HG03066 (cell line): ENCODE data around the gene HERPUD2.
"Not testable (repeated sequence)": the region's sequence is repeated elsewhere in the genome, so short reads cannot be mapped to it uniquely, and the experiment has no call there.

ENCODE experiments used
- ATAC-seq: cut with Tn5 transposase; IDR thresholded peaks from one replicate; pipeline ENCODE4 v1.9.1; 2021; ENCODE audit warnings: low read depth; ENCODE audit not compliant: unreplicated experiment

Gene HERPUD2

DNA sequence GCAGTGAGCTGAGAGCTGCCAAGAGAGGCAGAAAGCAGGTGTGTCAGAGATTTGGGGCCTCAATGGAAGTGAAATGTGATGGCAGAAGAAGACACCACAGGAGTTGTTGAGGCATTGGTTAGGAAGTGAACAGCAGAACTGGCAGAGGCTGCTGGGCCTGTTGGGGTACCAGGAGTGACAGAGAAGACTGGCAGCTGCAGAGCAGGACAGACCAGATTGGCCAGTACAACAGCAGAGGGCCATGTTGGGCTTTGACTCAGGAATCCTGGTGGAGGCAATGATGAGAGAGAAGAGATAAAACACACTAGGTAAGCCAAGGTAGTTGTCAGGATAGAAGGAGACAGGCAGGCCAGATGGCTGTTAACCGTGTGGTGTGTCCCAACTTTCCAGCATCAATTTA, 19.9 kb upstream of the HERPUD2 start:
- no peak for ATAC-seq

DNA sequence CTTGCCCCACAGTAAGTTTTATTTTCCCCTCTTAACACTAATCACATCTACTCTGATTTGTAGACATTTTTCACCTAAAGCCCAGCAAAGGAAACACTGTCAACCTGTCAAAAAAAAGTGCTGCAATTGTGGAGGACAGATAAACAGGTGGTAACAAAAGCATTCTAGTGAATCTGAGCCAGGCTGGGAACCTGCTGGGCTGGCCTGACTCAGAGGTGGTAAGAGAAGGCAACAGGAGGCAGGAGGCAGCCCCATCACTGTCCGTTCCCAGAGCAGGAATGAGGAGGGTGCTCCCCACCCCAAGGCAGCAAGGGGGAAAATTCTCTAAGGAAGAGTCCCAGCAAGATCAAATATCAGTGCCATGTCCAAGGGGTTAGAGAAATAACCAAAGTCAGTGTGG, 19.5 kb upstream of the HERPUD2 start:
- ATAC-seq, result no peak

GRCh38 chr7:35712563-35713226, 17.8 kb upstream of the HERPUD2 start:
- no peak for ATAC-seq

GRCh38 chr7:35707422-35707821, 12.5 kb upstream of the HERPUD2 start:
- ATAC-seq, result no peak

DNA sequence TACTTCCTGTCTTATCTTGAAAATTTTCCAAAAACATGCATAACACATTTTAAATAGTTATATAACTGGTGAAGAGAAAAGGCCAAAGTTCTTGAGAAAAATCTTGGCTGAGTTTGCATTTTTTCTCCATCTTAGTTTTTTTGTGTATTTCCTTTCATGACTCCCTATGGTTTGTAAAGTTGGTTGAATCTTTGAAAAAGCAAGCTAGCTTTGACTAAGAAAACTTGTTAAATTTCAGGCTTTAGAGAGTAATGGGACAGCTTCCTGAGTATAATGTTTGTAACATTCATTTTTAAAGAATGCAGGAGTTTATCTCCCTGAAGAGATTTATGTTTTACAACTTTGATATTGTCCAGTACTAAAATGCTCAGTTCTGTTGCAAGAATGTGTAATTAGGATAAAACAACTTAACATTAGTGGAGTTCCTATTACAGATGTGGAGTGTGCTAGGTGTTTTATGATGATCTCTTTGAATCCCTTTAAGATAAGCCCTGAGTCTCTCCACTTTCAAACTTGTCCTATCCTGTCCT, 11.1 kb upstream of the HERPUD2 start:
- no peak for ATAC-seq

DNA sequence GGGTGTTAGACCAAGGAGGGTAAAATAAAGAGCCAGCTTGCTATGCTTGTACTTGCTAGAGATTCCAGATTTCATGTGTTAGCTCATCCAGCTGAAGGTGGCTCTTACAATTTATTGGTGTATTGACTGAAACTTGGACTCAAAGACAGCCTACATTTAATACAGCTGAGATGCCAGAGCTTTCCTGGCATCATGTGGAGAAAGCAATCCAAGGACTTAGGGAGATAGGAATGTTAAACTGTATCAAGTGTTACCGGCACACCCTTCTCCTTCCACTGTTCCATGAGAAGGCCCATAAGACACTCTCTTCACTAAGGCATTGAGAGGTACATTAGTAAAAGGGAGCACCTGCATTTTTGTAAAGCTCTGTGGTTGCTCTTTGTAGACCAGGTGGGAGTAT, 9.3 kb upstream of the HERPUD2 start:
- ATAC-seq, result no peak

- ATAC-seq, result no peak
Measured at GRCh38 chr7:35702541-35702940, 7.6 kb upstream of the HERPUD2 start.

DNA sequence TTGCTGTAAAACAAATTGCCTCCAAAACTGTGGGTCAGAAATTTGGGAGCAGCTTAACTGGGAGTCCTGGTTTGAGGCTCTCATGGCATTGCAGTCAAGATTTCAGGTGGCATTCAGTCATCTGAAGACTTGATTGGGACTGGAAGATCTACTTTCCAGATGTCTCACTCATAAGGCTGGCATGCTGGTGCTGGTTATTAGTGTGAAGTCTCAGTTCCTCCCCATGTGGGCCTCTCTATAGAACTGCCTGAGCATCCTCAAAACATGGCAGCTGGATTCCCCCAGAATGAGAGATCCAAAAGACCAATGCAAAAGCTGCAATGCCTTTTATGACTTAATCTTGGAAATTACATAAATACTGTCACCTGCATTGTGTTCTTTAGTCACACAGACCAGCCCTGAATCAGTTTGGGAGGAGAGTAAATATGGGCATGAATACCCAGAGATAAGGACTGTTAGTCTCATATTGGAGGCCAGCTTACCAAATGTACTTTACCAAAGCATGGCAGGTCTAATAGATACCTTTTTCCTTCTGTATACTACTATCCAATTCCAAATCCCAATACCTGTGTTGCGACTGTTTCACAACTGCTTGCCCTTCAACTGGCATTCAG, 6.5 kb upstream of the HERPUD2 start:
- ATAC-seq, result no peak

DNA sequence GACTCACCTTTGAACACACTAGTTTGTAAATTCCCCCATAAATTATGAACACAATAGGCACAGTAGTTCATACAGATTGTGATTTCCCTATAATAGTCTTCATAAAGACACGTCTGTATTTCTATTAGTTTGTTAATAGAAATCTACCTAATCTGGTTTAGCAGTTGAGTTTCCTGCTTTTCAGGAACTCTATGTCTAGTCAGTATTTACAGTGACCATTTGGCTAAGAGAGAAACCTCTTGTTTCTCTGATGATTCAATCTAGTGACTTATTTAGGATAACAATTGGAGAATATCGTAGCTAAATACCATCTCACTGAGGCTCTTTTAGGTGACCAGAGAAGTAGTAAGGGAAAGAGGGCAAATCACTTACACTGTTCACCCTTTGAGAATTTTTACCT, 5.9 kb upstream of the HERPUD2 start:
- ATAC-seq, result no peak

DNA sequence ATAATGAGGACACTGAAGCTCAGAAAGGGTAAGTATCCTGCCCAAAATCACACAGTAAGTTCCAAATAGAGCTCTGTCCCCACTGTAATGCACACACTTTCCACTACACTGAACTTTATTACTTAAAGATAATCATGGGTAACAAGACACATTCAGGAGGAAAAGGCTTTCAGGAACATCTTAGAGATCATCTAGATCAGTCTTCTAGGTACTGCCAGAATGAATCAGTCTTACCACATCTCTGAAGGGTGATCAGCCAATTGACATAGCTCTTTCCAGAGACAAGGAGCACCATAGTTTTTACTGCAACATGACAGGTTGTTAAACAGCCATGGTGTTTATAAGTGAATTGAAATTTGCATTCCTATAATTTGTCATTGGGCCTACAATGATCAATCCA, 5.4 kb upstream of the HERPUD2 start:
- ATAC-seq, result no peak

DNA sequence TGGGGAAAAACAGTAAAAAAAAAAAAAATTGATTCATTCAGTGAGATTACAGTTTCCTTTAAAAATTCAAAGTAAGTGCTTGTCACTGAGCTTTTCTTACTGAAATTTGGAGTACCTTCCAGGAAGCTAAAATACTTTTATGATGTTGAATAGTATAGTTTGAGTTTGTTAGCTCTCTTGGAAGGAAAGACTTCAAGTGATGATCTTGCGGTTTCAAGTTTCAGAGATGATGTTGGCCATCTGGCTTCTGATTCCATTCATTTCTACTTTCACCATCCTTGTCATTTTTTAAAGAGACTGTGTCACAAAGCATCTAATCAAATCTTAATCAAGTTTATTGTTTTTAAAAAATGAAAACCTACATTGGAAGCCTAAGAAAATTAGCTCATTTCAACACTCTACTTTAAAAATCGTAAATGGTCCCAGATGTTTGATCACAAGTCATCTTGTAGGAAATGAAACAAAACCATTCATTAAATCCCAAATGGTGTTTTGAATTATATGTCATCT, 4.9 kb upstream of the HERPUD2 start:
- ATAC-seq, result no peak

- ATAC-seq, result not testable (repeated sequence)
Measured at GRCh38 chr7:35698382-35698781, 3.4 kb upstream of the HERPUD2 start.

DNA sequence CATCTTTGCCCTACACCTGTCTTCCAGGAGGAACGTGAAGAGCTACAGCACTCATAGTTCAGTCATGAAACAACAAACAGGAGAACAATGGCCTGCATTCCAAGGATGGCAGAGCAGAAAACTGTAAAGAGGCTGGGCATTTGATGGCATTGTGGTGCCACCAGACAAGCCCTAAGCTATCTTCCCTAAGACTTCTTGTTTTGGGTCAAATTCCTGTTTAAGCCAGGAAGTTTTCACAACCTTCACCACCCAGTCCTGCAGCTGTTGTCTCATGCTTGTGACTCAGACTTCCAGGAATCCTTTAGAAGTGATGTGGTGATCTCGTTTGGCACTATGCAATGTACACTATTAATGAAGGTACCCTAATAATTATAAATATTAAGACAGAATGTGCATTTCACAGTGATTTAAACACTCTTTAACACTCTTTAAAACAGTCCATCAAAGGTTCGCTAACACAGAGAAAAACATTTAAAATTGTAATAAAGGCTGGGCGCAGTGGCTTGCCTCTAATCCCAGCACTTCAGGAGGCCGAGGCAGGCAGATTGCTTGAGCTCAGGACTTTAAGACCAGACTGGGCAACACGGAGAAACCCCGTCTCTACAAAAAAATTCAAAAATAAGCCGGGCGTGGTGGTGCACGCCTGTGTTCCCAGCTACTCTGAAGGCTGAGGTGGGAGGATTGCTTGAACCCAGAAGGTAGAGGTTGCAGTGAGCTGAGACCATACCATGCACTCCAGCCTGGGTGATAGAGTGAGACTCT, 2.7 kb upstream of the HERPUD2 start:
- ATAC-seq, result no peak

DNA sequence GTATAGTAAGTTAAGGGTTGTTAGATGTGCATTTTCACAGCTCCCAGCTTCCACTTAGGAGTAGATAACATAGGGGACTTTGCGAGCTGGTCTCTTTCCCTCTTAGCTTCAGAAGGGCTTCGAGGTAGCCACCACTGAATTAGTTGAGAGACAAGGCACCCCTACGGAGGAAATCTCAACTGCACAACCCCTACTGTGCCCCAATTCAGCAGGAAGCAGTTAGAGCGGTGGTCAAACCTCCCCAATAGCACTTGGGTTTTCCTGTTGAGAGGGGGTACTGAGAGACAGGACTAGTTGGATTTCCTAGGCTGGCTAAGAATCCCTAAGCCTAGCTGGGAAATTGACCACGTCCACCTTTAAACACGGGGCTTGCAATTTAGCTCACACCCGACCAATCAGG, 1.1 kb upstream of the HERPUD2 start:
- ATAC-seq, result no peak

DNA sequence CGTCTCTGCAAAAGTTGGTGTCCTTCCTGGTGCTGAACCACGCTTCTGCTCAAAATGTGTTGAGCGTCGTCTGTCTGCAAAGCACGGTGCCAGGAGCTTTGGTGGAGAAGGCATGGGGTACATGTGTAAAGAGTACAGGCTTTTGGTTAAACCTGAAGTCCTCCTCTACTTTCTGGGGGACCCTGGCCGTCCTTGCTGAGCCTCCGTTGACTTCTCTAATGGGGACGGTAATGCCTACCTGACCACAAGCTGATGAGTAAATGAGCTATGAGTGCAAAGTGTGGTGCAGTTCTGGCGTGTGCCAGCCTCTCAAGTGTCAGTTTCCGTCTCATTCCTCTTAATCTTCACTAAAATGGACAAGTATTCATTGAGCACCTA, 527 bp upstream of the HERPUD2 start:
- peak; percentile 3 for ATAC-seq

DNA sequence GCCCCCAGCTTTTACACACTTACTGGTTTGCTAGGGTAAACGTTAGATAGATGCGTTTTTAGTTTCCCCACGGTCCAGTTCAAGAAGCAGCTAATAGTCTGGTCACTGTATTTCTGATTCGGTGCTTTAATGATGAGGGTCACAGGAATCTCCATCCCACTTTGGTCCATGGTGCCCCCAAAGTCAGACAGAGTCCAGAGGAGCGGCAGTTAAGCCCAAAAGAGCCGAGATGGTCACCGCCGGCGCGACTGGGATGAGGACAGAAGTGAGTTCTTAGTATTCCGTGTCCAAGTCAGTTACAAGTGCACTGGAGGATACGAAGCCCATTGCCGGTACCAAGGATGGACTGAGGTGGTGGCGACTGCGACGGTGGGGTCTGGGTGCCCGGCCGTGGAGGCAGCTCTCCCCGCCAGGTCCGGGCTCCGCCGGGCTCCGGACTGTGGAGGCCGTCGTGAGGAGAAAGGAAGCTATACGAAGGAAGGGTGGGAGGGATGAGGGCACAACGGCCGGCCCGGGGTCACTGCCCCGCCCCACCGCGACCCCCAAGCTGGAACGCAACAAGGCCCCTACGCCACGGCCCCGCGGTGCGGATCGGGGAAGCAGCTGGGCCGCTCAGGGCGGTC, 663 bp downstream of the HERPUD2 start:
- ATAC-seq, result peak; percentile 7

DNA sequence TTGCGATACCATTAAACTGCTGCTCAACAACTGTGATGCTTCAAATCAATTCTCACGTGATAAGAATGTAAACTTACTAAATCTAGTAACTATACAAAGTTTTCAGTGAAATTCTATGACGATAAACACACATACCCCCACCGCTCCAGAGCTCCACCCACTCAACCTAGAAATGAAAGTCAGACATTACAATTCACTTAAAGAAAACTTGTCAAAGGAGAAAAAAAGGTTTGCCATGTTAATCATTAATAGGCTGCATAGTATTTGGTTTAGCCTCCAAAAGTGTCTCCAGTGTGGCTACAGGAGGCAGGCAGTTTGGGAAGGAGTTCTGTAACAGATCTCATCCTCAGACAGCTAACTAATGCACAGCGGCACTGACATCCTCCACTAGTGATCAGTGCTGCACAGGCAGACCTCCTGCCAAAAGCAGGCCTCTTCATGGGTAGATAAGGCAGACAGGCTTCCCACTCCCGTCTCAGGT, 3.1 kb downstream of the HERPUD2 start:
- no peak for ATAC-seq

DNA sequence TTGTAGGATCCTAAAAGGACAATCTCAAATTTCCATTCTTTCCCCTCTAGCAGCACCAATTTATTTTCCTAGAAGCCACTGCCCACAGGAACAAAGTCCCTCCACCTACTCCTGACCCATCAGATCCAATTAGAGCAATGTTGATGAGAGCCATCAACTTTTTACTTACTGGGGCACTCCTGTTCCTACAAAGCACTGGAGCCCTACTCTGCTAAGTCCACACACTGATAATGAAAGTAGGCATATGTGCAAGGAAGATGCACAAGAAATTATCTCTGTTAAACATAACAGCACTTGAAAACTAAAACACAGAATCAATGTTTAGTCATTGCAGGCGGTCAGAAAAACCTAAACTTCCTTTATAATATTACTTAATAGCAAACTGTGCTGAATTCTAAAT, 3.6 kb downstream of the HERPUD2 start:
- no peak for ATAC-seq

- ATAC-seq, result not testable (repeated sequence)
Measured at GRCh38 chr7:35690614-35691013, 4.3 kb downstream of the HERPUD2 start.

- no peak for ATAC-seq
Measured at GRCh38 chr7:35685781-35686180, 9.2 kb downstream of the HERPUD2 start.
